Left renal cortex interstitium (tissue), 4 donors: ENCODE data around the gene NUMB. TPM values are rescaled to one million over a fixed set of nuclear protein-coding genes. Genes with fewer than 3 reads are reported as not detected.

ENCODE experiments used
- DNase-seq, 4 donors: peaks; one replicate each; pipeline ENCODE4 v3.0.0-alpha.2; 2013; ENCODE audit warnings: low read depth in 4 of 4, low spot score in 2 of 4, missing footprints in 1 of 4
- polyA plus RNA-seq, 4 donors: library from polyadenylated mRNA; unstranded; fragments of 120-200 nt; gene quantifications; one replicate each; pipeline ENCODE4 v1.2.1, GENCODE V29; 2013; ENCODE audit not compliant: insufficient read length in 4 of 4

Gene NUMB
- polyA plus RNA-seq, 4 donors, result 65.1 to 122 (median 90.5) TPM

- DNase-seq, result no peak
Observed at GRCh38 chr14:73237219-73237785, 221.0 kb downstream of the NUMB start, which contains the start of gene PAPLN. PAPLN (plus strand) TSS chr14:73237506; CDS start chr14:73239779, 2,273 bp downstream.

DNA sequence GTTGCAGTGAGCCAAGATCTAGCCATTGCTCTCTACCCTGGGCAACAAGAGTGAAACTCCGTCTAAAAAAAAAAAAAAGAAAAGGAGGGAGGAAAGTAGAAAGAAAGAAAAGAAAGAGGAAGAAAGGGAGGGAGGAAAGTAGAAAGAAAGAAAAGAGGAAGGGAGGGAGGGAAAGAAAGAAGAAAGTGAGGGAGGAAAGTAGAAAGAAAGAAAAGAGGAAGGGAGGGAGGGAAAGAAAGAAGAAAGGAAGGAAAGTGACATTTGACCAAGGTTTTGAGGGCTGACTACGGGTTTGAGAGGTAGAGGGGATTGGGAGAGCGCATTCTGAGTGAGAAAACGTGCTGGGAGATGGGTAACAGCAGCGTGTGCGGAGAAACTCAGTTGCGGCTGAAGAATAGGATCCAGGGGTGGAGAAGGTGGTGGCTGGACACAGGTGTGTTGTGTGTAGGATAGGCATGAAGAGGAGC, 221.6 kb downstream of the NUMB start:
- DNase-seq, result no peak

DNA sequence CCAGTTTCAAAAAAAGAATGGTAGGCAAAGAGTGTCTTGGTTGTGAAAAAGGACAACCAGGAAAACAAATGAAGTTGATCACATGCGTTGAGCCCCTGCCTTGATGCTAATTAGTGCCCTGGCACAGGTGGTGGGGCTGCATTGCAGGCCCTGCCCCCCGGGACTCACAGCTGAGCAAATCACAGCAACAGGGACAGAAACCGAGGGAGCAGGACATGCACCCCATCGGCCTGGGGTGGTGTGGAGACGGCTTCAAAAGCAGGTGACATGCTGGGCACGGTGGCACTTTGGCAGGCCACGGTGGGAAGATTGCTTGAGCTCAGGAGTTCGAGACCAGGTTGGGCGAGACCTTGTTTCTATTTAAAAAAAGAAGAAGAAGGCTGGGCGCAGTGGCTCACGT, 222.2 kb downstream of the NUMB start:
- DNase-seq, result no peak

- DNase-seq, result no peak
Observed at GRCh38 chr14:73235531-73236155, 222.7 kb downstream of the NUMB start.

- DNase-seq, result no peak
Observed at GRCh38 chr14:73234586-73235394, 223.6 kb downstream of the NUMB start.

GRCh38 chr14:73234029-73234428, 224.3 kb downstream of the NUMB start:
- no peak for DNase-seq

- no peak for DNase-seq
Observed at GRCh38 chr14:73233564-73233963, 224.8 kb downstream of the NUMB start.

- no peak for DNase-seq
Observed at GRCh38 chr14:73232984-73233383, 225.4 kb downstream of the NUMB start.

DNA sequence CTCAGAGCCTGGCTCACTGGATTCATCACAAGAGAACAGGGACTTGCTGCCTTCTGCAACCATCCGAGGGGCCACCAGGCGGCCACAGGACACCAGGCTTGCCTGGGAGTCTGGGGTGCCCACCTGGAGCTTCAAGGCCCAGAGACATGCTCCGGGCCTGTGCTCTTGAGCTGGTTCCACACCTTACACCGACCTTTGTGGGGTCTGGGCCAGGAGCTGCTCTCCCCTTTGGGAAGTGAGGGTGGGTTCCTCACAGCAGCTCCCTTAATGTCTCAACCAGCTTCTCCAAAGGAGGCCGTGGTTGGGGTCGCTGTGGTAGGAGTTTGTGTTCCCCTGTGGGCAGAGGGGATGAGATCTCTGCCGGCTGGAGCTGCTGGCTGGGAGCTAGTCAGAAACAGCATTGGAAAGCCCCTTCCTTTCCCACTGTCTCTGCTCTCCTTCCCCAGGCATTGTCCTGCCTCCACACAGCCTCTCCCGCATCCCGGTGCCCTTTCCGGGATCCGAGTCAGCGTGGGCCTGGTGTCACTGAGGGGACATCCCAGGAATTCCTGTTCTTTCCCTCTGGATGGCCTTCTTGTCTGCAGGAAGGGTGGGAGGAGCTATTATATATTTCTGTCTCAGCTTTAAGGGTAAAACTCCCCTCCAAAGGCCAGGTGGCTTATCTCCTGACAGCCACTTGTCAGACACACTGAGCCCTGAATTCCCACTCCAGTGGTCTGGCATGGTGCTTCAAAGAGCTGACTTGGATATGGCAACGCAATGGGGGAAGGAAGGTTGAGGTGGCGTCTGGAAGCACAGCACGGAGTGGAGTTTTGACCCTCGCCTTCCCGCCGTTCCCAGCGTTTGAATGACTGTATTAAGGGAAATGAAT, 226.1 kb downstream of the NUMB start:
- DNase-seq, result no peak

DNA sequence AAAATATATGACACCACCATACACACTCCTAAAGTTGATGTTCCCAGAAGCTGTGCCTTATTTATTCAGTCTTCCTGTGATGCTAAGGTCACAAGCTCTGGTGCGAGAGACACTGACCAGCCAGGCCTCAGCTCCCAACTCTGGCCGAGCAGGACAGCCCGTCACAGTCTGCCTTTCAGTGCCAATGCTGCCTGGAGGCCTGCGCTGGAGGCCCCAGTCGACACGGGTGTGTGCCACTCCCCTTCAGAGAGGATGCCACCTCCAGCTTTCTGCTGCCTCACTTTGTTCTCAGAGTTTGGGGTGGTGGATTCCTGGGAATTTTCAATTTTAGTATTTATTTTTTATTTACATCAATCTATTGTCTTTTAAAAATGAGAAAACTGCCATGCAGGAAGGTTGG, 228.3 kb downstream of the NUMB start:
- DNase-seq, result no peak

- DNase-seq, result no peak
Observed at GRCh38 chr14:73227812-73228781, 230.2 kb downstream of the NUMB start.

GRCh38 chr14:73225496-73225895, 232.8 kb downstream of the NUMB start:
- no peak for DNase-seq

Other genes with a start within 250 kb of the NUMB start
- 10 to 100 TPM; 18.7 to 35.6 (median 28.9) TPM for gene PAPLN, start 221.0 kb downstream of the NUMB start, polyA plus RNA-seq
- 10 to 100 TPM in 3 of 4 donors, 1 to 10 TPM in 1; 9.7 to 13.2 (median 10.8) TPM for gene RIOX1, start 32.4 kb upstream of the NUMB start, polyA plus RNA-seq
- 10 to 100 TPM in 1 of 4 donors, 1 to 10 TPM in 3; 7.7 to 11.4 (median 8.7) TPM for gene ACOT1, start 78.6 kb upstream of the NUMB start, polyA plus RNA-seq
- gene HEATR4, start 100.4 kb upstream of the NUMB start, polyA plus RNA-seq, result 1 to 10 TPM; 1.0 to 3.4 (median 2.1) TPM
- gene ACOT2, start 110.7 kb upstream of the NUMB start, polyA plus RNA-seq, result 10 to 100 TPM; 54.3 to 68.5 (median 59.8) TPM
- 1 to 10 TPM; 2.6 to 4.2 (median 3.7) TPM for gene ACOT4, start 133.3 kb upstream of the NUMB start, polyA plus RNA-seq
- gene ACOT6, start 154.0 kb upstream of the NUMB start, polyA plus RNA-seq, result under 1 TPM in 2 of 4 donors, not detected in 2; 0.20 to 0.21 TPM
- 10 to 100 TPM; 16.3 to 21.9 (median 21.3) TPM for gene DNAL1, start 186.4 kb upstream of the NUMB start, polyA plus RNA-seq